ENCODE results near the gene SLC4A11.
A peak's percentile ranks its signal among the peaks of the same experiment; 100 is the strongest.

SLC4A11 gene

DNA sequence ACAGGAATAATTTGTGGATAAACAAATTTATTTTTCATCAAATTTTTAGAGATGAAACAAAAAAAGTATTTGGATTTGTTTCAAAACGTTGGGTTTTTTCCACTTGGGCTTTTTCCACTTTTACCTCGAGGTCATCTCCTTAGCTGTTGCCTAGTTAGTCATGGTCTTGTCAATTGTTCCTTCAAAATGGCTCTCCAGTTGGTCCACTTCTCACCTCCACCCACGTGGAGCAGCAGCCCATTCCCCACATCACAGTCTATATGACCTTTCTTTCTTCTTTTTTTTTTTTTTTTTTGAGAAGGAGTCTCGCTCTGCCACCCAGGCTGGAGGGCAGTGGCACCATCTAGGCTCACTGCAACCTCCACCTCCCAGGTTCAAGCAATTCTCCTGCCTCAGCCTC is 6.7 kb upstream of the SLC4A11 start:
- DNase-seq = no peak

DNA sequence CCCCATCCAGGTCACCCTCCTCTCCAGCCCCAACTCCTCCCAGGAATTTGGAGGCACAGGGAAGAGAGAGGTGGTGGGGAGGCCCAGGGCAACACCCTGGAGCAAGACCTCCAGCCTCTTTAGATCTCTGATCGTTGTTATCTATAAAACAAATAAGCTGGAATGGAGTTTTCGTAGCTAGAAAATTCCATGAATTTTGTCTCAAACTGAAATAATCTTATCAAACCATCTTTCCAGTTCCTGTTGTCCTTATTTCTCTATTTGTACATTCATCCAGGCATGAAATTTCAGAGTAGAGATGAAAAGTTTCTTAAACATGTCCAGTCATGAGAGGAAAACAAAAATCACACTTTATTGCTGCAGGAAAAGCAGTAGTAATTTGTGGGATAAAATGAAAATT is 6.2 kb upstream of the SLC4A11 start:
- DNase-seq = no peak

DNA sequence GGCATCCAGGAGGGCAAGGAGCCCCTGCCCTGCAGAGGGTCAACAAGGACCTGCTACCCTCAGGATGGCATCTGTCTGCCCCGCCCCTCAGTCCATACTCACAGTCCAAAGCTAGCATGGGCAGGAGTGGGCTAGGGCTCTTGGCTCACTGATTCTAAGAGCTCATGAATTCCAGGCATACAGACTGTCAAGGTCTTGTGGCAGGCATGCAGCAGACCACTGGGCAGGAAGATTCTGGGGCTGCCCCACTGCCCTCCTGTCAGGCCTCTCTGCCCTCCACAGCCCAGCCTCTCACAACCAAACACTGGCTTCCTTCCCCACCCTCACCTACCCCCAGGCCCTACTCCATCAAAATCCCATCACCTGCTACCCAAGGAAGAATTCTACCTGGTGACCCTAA is 5.6 kb upstream of the SLC4A11 start:
- no peak for DNase-seq

DNA sequence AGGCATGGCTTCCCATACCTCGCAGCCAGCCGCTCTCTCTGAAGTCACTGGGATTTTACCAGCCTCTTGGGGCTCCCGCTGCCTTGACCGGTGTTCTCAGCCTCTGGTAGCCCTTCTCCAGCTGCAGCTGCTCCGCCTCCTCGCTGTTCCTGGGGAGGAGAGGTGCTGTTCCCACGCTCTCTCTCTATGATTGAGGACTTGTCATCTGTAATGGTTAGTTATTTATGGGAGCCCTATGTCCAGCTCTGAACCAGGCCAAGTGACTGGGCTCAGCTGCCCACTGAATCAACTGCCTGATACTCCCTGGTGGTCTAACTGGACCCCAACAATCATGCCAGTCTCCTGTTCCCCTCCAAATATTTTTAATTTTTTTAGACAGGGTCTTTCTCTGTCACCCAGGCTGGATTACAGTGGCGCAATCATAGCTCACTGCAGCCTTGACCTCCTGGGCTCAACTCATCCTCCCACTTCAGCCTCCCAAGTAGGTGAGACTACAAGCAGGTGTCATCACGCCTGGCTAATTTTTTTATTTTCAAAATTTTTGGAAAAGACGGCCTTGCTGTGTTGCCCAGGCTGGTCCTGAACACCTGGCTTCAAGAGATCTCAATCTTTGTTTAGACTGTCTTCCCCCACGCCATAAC is 4.8 kb upstream of the SLC4A11 start:
- DNase-seq = no peak

DNA sequence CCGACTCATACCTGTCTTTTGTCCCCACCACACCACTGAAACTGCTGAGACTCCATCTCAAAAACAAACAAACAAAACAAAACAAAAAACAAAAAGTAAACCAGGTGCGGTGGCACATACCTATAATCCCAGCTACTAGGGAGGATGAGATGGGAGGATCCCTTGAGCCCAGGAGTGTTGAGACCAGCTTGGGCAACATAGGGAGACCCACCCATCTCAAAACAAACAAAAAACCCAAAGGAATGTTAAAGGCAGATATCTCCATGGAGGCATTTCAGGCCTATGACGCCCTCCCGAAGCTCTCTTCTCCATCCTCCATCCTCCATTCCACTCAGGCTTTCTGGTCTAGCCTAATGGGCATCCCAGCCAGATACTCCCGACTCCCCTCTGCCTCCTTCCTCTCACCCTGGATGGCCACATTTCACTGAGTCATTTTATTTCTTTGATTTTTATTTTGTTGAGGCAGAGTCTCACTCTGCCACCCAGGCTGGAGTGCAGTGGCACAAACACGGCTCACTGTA is 3.2 kb upstream of the SLC4A11 start:
- DNase-seq = no peak

DNA sequence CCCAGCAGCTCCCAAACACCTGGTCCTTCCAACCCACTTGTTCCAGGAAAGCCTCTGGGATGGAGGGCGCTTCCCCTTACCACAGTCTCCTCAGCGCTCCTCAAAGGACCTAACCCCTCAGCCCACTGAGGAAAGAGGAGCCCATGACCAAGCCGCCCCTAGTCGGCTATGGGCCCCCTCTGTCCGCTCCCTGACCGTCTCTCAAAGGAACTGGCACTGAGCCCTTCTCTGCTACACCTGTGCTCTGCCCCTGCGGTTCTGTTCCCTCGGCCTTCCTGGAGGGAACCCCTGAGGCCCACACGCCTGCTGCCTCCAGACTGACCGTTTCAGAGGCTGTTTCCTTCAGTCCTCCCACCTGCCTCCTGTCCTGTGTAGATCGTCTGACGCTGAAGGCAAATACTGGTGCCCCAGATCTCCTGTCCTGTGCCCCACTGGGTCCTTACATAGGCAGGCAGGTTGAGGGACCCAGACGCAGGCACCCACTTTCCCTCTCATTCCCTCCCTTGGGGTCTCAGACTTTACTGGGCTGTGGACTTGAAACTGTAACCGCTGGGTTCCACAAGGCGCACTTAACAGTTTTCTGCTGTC is 1.9 kb upstream of the SLC4A11 start:
- no peak for DNase-seq

DNA sequence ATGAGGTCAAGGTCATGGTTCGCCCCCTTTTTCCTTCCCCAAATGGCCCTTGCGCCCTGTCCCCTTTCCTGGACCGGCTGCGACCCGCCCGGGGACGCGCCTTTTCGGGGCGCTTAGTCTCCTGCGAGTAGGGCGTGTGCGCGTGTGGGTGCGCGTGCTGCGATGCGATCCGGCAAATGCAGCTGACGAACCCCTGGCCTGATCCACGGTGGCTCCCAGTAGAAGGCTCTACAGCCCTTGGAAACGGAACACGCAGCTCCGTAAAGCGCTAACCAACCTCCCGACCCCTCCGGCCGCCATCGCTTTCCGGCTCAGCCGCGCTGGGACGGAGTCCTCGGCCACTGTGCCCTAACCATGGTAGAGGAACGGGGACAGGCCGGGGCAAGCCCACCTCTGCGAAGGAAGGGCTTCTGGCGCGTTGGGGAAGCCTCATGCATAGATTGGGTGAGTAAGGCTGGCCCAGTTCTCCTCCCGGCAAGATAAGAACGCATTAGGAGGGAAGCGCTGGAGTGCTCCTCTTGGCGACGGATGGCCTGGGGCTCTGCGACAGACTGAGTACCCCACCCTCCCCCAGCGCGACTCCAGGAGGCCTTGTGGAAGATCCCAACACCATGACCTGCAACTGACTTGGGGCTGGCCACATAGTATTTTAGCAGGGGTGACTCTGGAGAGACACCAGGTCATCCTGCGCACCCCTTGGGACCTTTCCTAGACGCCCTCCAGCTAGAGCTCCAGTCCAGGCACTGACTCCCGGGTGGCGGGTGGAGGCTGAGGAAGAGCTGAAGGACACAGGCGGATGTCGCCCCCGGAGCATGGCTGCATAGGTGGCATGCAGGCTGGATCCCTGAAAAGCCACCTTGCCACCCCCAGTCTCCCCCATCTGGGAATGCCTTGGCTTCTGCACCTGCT is 1.1 kb upstream of the SLC4A11 start:
- no peak for DNase-seq

DNA sequence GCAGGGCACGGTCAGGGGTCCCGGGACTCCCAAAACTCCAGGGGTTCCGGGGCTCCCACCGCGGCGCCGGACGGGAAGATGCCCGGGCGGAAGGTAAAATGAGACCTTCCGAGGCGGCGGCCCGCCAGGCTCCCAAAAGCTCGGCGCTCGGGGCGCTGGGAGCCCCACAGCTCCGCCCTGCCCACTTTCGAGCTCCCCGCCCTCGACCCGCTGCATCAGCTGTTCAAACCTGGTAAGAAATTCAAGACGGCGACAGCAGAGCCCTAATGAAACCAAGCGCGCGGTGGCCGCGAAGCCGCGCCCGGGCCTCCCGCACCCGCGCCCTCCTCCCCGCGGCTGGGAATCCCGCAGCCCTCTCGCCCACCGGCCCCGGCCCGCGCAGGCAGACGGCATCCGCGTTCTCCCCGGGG is 369 bp downstream of the SLC4A11 start:
- DNase-seq = no peak

DNA sequence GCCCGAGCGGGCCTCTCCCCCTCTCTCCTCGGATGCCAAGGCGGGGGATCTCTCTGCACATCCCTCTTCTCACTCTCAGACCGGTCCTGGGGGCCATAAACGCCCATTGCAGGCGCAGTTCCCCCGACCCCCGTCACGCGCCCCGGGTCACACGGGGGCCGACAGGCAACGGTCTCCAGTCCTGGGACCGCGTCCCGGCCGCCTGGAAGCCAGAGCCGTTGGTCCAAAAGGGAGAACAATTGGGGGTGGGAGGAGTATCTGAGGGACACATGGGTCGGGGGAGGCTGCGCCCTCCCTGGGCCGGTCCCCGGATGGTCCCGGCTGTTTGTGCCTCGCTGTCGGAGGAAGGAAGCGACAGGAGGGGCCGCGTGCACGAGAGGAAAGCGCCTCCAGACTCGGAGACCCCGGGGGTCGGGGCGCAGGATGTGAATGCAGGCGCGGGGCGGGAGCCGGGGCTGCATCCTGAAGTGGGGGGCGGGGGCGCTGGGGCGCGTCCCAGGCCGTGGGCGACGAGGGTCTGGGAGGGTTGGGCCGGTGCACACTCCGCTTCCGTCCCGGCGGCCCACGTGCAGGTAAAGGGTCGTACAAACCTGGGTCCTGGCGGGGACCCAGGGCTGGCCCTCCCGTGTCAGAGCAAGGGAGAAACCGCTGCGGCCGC is 903 bp downstream of the SLC4A11 start:
- no peak for DNase-seq

DNA sequence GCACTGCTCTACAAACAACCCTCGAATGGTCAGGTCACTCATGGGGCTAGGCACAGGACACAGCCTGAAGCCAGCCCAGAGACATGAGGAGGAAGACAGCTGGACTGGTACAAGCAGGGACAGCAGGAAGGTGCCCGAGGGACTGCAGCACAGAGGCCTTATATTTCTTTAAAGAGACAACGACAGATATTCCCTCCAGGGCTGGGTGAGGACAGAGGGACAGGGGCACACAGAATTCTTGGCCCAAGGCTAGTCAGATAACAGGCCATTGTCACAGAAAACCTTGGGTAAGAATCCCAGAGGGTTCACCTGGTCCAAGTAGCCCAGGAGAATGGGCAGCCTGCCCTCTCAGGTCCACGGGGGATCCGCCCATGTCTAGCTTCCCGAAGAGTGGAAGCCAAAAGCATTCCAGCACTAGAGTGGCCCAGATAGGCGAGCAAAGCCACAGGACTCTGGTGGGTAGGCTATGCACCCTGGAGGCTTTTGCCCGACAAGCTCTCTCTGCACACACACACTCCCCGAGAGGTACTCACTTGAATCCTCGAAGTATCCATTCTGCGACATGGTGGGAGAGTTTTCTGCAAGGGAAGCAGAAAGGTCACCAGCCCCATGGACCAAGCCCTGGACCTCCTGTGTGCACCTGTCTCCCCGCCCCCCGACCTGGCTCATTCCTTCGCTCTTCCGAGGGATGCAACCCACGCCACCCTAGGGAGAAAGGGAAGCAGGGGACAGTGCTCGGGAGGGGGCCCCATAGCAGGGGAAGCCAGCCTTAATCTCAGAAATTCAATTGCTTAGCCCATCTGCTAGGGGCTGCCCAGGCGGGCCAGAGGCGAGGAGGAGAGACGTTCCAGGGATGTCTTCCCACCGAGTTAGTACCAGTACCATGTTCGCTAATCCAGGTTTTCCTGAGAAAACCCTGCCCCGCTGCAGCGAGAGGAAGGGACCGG is 1.7 kb downstream of the SLC4A11 start:
- no peak for DNase-seq

DNA sequence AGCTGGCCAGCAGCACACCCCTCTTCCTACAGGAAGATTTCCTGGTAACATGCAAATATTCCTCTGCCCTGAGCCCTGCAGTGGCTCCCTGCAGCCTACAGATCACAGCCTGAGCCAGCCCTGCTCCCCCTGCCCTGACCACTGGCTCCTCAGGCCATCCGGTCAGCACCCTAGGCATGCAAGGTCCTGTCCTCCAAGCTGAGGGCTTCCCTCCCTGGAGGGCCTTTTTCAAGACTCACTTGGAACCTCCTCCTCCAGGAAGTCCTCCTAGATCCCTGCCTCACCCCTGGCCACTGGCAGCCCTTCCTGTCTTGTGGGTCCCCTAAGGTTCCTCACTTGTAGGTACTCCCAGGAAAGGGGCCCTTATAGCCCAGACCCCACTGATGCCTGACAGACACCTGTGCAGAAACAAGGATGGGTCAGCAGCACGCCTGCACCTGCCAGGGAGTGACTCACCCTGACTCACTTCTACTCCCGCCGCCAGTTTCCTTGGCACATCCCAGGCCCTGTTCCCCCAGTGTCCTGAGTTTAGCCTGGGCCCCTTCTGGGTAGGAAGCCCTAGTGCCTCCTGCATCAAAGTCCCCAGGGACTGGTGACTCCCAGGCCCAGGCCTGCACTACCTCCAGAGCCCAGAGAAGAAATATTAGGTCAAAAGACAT is 3.2 kb downstream of the SLC4A11 start:
- peak; percentile 95 for DNase-seq

DNA sequence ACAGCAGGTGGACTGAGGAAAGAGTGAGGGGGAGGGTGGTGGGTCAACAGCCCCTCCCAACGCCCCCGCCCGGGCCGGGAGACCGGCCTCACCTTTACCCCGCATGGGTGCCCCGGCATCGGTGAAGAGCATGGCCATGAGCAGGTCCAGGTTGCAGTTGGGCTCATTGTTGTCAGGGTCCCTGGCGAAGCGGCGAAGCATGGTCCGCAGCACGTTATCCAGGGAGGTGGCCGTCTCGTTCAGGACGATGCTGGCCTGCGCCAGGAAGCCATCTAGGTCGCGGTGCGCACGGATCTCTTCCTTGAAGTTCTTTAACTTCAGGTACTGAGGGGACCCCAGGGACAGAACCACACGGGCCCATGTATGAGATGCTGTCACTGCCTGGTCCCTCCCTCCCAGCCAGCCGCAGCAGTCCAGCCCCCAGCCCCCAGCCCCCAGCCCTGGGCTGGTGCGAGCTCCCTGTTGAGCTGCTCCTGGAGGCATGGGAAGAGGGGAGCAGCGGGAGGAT is 4.9 kb downstream of the SLC4A11 start:
- no peak for DNase-seq

DNA sequence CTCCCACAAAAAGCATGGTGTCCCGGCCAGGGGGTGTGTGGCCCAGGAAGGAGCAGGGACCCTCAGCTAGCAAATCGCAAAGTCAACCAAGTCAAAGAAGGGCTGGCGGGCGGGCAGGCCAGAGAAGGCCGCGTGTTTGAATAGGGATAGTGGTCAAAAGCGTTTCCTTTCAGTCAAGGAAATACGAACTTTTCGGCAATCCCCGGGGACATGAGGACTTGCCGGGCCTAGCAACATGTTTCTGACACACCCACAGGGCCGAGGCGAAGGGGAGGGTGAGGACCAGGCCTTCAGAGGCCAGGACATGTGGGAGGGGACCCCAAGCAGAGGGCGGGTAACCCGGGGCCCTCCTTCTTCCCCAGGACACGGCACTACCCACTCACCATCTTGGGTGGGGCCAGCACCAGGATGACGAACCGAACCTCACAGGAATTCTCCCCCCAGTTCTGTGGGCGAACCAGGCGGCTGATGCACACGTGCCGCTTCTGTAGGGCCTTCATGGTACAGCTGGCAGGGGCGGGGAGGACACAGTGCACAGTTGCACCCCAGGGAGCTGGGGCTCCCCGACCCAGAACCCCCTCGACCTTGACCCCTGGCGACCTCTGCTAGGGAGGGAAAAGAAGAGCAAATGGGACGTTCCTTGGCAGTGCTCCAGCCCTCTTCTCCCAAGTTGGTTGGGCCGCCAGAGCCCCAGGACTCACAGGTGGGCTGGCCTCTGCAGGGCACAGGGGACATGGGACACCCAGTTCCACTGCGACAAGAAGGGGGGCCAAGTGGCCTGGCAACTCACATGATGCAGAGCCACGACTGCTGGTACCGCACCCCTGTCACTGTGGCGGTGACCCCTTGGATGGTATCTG is 5.6 kb downstream of the SLC4A11 start:
- no peak for DNase-seq

DNA sequence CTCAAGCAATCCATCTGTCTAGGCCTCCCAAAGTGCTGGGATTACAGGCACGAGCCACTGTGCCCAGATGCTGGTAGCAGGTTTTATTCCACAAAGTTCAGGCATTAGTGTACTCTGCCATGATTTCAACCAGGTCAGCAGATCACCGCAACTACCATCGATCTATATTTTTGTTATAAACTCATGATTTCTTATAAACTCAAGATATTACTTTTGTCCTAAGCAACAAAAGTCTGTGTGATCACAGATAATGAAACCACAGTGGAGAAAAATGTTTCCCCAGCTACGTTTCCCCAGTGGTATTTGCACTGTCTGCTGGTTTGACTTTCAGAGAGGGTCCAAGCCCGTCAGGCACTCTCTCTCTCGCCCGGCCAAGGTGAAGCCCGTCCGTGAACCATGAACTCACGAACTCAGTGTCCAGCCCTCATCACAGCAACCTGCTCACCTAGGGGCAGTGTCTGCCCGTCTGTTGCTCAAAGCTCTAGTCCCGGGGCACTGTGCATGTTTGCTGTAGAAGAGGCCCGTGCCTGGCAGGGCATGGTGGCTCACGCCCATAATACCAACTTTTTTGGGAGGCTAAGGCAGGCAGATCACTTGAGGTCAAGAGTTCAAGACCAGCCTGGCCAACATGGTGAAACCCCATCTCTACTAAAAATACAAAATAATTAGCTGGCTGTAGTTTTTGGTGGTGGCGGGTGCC is 7.0 kb downstream of the SLC4A11 start:
- DNase-seq = no peak

DNA sequence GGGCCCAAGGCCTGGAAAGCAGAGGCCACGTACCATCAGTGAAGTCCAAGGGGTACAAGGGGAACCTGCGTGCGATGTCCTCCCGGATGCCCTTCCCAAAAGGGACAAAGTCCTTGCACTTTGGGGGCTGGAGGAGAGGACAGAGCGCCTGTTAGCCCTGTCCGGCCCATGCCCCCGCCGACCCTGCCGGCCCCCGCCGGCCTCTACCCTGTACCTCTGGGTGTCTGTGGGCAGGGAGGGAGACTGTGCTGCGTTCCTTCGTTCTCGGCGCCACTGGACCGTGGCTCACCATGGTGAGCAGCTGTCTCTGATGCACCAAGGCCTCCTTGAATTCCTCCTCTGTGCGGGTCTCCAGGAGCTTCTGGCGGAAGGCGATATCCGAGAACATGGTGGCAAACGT is 7.9 kb downstream of the SLC4A11 start:
- no peak for DNase-seq

DNA sequence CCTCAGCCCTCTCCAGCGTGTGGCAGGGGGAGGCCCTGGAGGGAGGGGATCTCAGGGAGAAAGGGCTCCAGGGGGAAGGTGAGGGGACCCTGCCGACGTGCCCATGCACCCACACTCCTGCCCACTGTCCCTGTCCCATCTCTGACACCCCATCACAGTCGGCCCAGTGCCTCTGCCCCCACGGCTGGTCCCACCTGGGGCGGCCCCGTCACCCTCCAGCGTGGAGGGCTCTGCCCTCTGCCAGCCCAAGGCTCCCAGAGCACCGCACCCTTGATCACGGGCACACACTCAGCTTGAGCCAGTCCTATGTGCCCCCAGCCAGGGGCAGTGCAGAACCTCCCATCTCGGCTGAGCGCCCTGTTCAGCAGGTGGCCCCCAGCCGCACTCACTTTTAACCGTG is 9.2 kb downstream of the SLC4A11 start:
- no peak for DNase-seq

DNA sequence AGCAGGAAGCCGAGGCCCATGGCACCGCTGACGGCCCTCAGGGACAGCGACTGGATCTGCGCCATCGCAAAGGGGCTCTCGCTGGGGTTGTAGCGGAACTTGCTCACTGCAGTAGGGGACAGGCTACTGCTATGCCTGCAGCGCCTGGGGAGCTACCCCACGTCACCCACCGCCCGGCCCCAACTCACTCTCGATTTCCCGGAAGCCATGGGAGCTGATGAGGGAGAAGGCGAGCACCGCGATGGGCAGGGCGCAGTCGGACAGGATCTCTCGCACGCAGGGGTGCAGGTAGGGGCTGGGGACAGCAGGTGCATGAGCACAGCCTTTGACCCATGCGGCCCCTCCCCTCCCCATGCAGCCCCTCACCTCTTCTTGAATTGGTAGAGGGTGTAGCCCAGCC is 9.8 kb downstream of the SLC4A11 start:
- no peak for DNase-seq

DNA sequence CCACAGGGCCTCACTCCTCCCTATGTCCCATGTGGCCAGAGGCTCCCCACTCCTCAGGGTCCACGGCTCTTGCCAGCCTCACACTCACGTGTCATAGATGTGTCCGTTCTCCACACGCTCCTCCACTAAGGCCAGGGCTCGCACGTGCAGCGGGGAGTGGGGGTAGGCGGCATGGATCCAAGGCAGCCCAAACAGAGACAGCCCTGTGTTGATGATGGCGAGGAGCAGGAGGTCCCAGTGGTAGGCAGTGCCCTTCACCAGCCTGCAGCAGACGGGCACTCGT is 10.3 kb downstream of the SLC4A11 start:
- DNase-seq = no peak

DNA sequence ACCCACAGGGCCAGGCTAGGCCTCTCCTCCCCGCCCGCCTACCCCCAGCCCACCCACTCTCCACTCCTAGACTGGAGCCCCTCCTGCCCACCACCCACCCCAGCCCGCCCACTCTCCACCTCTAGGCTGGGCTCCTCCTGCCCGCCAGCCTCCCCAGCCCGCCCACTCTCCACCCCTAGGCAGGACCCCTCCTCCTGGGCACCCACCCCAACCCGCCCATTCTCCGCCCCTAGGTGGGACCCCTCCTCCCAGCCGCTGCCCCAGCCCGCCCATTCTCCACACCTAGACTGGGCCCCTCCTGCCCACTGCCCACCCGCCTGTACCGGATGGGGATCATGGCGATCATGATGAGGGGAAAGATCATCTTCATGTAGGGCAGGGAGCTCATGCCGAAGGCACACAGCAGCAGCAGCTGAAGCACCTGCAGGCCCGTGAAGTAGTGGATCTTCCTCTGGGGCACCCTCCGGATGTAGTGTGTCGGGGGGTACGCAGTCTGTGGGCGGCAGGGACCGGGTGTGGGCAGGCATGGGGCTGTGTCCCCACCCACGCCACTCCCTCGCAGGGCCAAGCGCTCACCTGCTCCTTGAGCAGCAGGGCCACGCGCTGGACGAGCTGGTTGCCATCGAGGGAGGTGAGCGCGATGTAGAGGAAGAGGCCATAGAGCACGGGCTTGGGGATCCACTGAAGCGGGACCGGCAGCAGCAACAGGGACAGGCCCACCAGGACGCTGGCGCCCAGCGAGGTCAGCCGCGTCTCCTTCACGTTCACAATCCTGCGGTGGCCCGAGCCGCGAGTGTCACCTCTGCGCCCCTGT is 10.8 kb downstream of the SLC4A11 start:
- no peak for DNase-seq

Data from 8988T (cell line).